Skeletal muscle tissue (tissue), 4 donors: ENCODE data around the gene DLG2. TPM values are rescaled to one million over a fixed set of nuclear protein-coding genes. Genes with fewer than 3 reads are reported as not detected.

Experiments used
- H3K27ac ChIP-seq: one replicate; pipeline ENCODE4 v1.7.0; 2013; ENCODE audit warnings: mild to moderate bottlenecking, low read depth, low read length, inconsistent platforms
- H3K27me3 ChIP-seq, 3 donors: one replicate each; pipeline ENCODE4 v1.7.0; 2013; ENCODE audit warnings: low read length in 3 of 3; ENCODE audit not compliant: control insufficient read depth in 3 of 3, insufficient read depth in 3 of 3
- H3K36me3 ChIP-seq, 3 donors: one replicate each; pipeline ENCODE4 v1.7.0; 2013; ENCODE audit warnings: low read length in 3 of 3; ENCODE audit not compliant: control insufficient read depth in 3 of 3, insufficient read depth in 3 of 3
- H3K4me1 ChIP-seq, 3 donors: one replicate each; pipeline ENCODE4 v1.7.0; 2013; ENCODE audit warnings: low read length in 3 of 3, mild to moderate bottlenecking in 3 of 3; ENCODE audit not compliant: control insufficient read depth in 3 of 3, insufficient read depth in 3 of 3
- H3K4me3 ChIP-seq, 3 donors: one replicate each; pipeline ENCODE4 v1.7.0; 2013; ENCODE audit warnings: low read length in 3 of 3
- H3K9ac ChIP-seq, 3 donors: one replicate each; pipeline ENCODE4 v1.7.0; 2013; ENCODE audit warnings: low read length in 3 of 3, mild to moderate bottlenecking in 3 of 3, moderate library complexity in 2 of 3, low read depth in 1 of 3
- H3K9me3 ChIP-seq, 3 donors: one replicate each; pipeline ENCODE4 v1.7.0; 2013; ENCODE audit warnings: low read length in 3 of 3; ENCODE audit not compliant: control insufficient read depth in 3 of 3
- total RNA-seq: library from RNA; depleted of rRNA; stranded (reverse); fragments of >200 nt; gene quantifications from one replicate; pipeline ENCODE4 v1.2.3, GENCODE V29; 2014
- donor health status: Osteomylitis.

DLG2 gene
- total RNA-seq, 1 donor from 2014 or later = 18.3 TPM

GRCh38 chr11:84817998-84818397, 809.1 kb downstream of the DLG2 start:
- no peaks in the 10 kb centered on the region for H3K4me1 ChIP-seq
- no peak overlapping the region for H3K4me3 ChIP-seq
- no peaks in the 10 kb centered on the region for H3K36me3 ChIP-seq
- H3K27me3 ChIP-seq = no peaks in the 10 kb centered on the region
- no peaks in the 10 kb centered on the region for H3K9me3 ChIP-seq
- no peak overlapping the region for H3K9ac ChIP-seq
- no peak overlapping the region for H3K27ac ChIP-seq

DNA sequence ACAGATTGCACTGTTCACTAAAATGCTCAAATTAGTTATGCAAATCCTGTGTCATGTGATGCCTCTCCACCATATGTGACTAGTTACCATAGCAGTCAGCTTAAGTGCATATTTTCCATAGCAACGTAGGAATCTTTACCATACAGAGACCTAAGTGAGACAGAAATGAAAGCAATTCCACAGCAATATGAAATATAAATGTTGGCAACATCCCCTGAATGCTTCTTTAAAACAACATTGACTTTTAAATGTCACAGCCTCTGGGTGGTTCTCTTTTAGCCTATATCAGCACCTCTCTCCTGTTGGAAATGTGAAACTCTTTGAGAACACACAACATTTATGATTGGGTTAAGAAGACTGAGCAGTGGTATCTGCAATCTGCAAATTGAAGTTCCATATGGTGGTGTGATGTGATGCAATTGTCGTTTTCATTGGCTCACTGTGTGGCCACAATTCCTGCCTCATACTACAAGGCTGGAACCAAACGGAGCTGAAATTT, 814.6 kb downstream of the DLG2 start:
- H3K4me1 ChIP-seq = no peaks in the 10 kb centered on the region
- H3K27ac ChIP-seq = no peak overlapping the region
- H3K36me3 ChIP-seq = no peaks in the 10 kb centered on the region
- H3K4me3 ChIP-seq = no peak overlapping the region
- no peak overlapping the region for H3K9ac ChIP-seq
- H3K27me3 ChIP-seq = no peaks in the 10 kb centered on the region
- H3K9me3 ChIP-seq = no peaks in the 10 kb centered on the region

- Histone ChIP-seq H3K9me3 (peaks cover 0 to 2% (median 0%) of the 10 kb centered on the region in 3 donors), H3K27ac (no peak overlapping the region), H3K27me3 (no peaks in the 10 kb centered on the region), H3K9ac (no peak overlapping the region), H3K4me3 (no peak overlapping the region), H3K36me3 (no peaks in the 10 kb centered on the region), H3K4me1 (no peaks in the 10 kb centered on the region)
These were observed 820.8 kb downstream of the DLG2 start for GRCh38 chr11:84806354-84806753.

DNA sequence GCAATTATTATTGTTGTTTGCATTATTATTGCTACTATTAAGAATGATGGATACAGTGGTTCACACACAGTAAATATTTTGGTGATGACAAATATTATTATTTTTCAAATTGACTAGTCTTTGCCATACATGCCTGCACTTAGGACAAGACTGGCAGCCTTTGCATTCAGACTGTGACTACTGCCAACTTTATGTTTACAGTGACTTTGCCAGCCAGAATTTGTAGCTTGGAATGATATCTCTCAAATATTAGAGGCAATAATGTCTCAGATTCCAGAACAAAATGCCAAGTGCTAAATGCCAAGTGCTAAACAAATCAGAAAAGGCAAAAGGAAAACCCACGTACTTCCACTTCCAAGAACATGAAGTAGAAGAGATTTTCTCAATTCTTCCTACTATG, 823.1 kb downstream of the DLG2 start:
- Histone ChIP-seq H3K4me1 (no peaks in the 10 kb centered on the region), H3K9me3 (peaks cover 0 to 2% (median 0%) of the 10 kb centered on the region in 3 donors), H3K4me3 (no peak overlapping the region), H3K27ac (no peak overlapping the region), H3K27me3 (no peaks in the 10 kb centered on the region), H3K9ac (no peak overlapping the region), H3K36me3 (no peaks in the 10 kb centered on the region)

DNA sequence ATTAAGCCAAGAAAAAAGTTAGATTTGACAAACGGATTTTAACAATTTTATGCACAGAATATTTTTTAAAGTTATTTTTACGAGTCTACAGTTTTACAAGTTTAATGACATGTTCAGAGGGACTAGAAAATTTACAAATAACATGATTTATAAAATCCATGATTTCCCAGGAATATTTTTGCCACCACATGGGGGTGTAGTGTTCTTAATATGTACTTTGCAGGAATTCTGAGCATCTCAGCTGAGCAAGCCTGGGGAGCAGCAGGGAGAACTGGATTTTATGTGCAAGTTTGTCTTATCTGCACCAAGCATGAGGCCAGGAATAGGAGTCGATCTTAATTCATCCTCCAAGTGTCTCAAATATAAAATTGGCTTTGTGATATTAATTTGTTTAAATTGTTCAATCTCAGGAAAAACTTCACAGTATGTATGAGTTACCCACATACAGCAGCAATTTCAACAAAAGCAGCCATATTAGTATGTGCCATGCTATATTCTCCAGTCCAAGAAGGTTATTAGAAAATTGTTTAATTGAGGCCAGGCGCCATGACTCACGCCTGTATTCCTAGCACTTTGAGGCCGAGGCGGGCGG, 826.3 kb downstream of the DLG2 start:
- Histone ChIP-seq H3K27ac (no peak overlapping the region), H3K9ac (no peak overlapping the region), H3K4me1 (no peaks in the 10 kb centered on the region), H3K36me3 (no peaks in the 10 kb centered on the region), H3K27me3 (no peaks in the 10 kb centered on the region), H3K9me3 (no peaks in the 10 kb centered on the region), H3K4me3 (no peak overlapping the region)

GRCh38 chr11:84799112-84799511, 828.0 kb downstream of the DLG2 start:
- no peaks in the 10 kb centered on the region for H3K4me1 ChIP-seq
- no peaks in the 10 kb centered on the region for H3K36me3 ChIP-seq
- H3K9ac ChIP-seq = no peak overlapping the region
- no peaks in the 10 kb centered on the region for H3K27me3 ChIP-seq
- H3K9me3 ChIP-seq = no peaks in the 10 kb centered on the region
- no peak overlapping the region for H3K27ac ChIP-seq
- H3K4me3 ChIP-seq = no peak overlapping the region

GRCh38 chr11:84795698-84796097, 831.4 kb downstream of the DLG2 start:
- H3K27me3 ChIP-seq = no peaks in the 10 kb centered on the region
- no peak overlapping the region for H3K27ac ChIP-seq
- no peak overlapping the region for H3K4me3 ChIP-seq
- no peaks in the 10 kb centered on the region for H3K36me3 ChIP-seq
- no peaks in the 10 kb centered on the region for H3K4me1 ChIP-seq
- H3K9ac ChIP-seq = no peak overlapping the region
- no peaks in the 10 kb centered on the region for H3K9me3 ChIP-seq

DNA sequence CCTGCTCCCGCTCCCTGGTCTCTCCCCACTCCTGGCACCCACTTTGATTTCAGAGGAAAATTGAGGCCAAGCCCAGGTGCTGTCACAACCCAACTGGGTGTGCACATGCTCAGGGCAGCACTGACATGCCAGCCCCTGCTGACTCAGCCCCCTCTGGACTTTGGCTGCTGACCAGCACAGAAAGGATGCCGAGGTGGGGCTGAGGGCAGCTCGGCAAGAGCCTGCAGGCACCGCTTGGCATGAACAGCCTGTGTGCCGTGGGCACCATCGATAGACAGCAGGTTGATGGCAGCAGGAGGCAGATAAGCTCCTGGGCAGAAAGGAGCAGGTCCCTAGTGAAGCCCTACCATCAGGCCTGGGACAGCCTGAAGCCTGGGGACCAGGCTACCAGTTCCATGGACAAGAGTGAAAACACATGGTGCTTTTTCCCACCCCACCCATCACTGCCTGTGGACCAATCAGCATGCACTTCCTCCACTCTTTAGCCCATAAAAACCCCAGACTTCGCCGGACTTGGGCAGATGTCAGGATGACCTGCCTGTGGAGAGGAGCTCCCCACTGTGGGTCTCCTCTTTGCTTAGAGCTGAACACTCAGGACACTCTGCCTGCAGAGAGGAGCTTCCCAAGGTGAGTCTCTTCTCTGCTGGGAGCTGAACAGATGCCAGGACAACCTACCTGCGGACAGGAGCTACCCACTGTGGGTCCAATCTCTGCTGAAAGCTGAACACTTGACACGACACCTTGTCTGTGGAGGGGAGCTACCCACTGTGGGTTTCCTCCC, 832.3 kb downstream of the DLG2 start:
- Histone ChIP-seq H3K27ac (no peak overlapping the region), H3K9me3 (no peaks in the 10 kb centered on the region), H3K4me3 (no peak overlapping the region), H3K9ac (no peak overlapping the region), H3K27me3 (no peaks in the 10 kb centered on the region), H3K36me3 (no peaks in the 10 kb centered on the region), H3K4me1 (no peaks in the 10 kb centered on the region)

GRCh38 chr11:84793318-84793717, 833.8 kb downstream of the DLG2 start:
- no peaks in the 10 kb centered on the region for H3K36me3 ChIP-seq
- no peaks in the 10 kb centered on the region for H3K9me3 ChIP-seq
- no peak overlapping the region for H3K4me3 ChIP-seq
- no peaks in the 10 kb centered on the region for H3K4me1 ChIP-seq
- H3K9ac ChIP-seq = no peak overlapping the region
- H3K27ac ChIP-seq = no peak overlapping the region
- H3K27me3 ChIP-seq = no peaks in the 10 kb centered on the region

DNA sequence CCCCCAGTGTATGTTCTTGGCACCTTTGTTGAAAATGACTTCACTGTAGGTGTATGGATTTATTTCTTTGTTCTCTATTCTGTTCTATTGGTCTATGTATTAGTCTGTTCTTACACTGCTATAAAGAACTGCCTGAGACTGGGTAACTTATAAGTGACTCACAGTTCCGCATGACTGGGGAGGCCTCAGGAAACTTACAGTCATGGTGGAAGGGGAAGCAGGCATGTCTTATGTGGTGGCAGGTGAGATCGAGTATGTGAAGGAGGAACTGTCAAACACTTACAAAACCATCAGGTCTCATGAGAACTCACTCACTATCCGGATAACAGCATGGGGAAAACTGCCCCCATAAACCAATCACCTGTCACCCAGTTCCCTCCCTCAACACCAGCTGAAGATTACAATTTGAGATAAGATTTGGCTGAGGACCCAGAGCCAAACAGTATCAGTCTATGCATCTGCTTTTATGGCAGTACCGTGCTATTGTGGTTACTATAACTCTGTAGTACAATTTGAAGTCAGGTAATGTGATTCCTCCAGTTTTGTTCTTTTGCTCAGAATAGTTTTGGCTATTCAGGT, 836.2 kb downstream of the DLG2 start:
- Histone ChIP-seq H3K9me3 (no peaks in the 10 kb centered on the region), H3K9ac (no peak overlapping the region), H3K4me3 (no peak overlapping the region), H3K27ac (no peak overlapping the region), H3K27me3 (no peaks in the 10 kb centered on the region), H3K36me3 (no peaks in the 10 kb centered on the region), H3K4me1 (no peaks in the 10 kb centered on the region)
